OCI-LY3 (cell line): ENCODE measurements around the gene TNS3.

ENCODE experiments used
- H2AFZ ChIP-seq: fragments of 200-600, 300-600 bp; shearing (Covaris generic); 2 replicates; pipeline ENCODE4 v1.6.0; 2014; ENCODE audit warnings: antibody characterized with exemption, low read depth, low read length
- H3K27ac ChIP-seq: fragments of 200-600, 300-600 bp; sonication (generic); 2 replicates; pipeline ENCODE4 v1.5.1; 2014; ENCODE audit warnings: mild to moderate bottlenecking, low read length, moderate library complexity, mixed read lengths
- H3K27me3 ChIP-seq: fragments of 200-600, 300-600 bp; sonication (generic); 2 replicates; pipeline ENCODE4 v1.6.1; 2014; ENCODE audit warnings: low read depth, low read length, mixed read lengths
- H3K36me3 ChIP-seq: fragments of 200-600, 300-600 bp; sonication (generic); replicated peaks from 2 replicates; pipeline ENCODE3; 2014; ENCODE audit warnings: low read depth, low read length, mixed read lengths
- H3K4me1 ChIP-seq: fragments of 300-600, 200-600 bp; sonication (generic); 2 replicates; pipeline ENCODE4 v1.6.1; 2014; ENCODE audit warnings: low read length, mixed read lengths
- H3K4me2 ChIP-seq: fragments of 200-600, 300-600 bp; sonication (generic); 2 replicates; pipeline ENCODE4 v1.6.1; 2014; ENCODE audit warnings: low read length, mixed read lengths
- H3K4me3 ChIP-seq: fragments of 300-600, 200-600 bp; sonication (generic); 2 replicates; pipeline ENCODE4 v1.5.1; 2014; ENCODE audit warnings: antibody characterized with exemption, mild to moderate bottlenecking, low read length, moderate library complexity
- H3K79me2 ChIP-seq: fragments of 300-600, 200-600 bp; shearing (Covaris generic); 2 replicates; pipeline ENCODE4 v1.6.1; 2014; ENCODE audit warnings: mild to moderate bottlenecking, low read length, mixed read lengths
- H3K9ac ChIP-seq: fragments of 300-600, 200-600 bp; shearing (Covaris generic); 2 replicates; pipeline ENCODE4 v1.6.0; 2014; ENCODE audit warnings: mild to moderate bottlenecking, low read length, moderate library complexity
- H3K9me3 ChIP-seq: fragments of 200-600, 300-600 bp; shearing (Covaris generic); 2 replicates; pipeline ENCODE4 v1.6.1; 2014; ENCODE audit warnings: low read length, mixed read lengths; ENCODE audit not compliant: insufficient read depth
- H4K20me1 ChIP-seq: fragments of 200-600, 300-600 bp; sonication (generic); 2 replicates; pipeline ENCODE4 v1.6.1; 2016; ENCODE audit warnings: low read length, mixed read lengths; ENCODE audit not compliant: insufficient read depth
- EZH2phosphoT487 ChIP-seq: fragments of 200-600 bp; shearing (Covaris generic); IDR thresholded peaks from 2 replicates; pipeline ENCODE4 v1.6.1; 2018; ENCODE audit warnings: antibody characterized with exemption, mixed run types, low read depth
- TF ChIP-seq, protein P1 (sequence below): fragments of 200-600, 300-600 bp; sonication (generic); IDR thresholded peaks from 2 replicates; pipeline ENCODE4 v1.5.1; 2014; ENCODE audit warnings: antibody characterized with exemption, low read length, low read depth

Gene TNS3

DNA sequence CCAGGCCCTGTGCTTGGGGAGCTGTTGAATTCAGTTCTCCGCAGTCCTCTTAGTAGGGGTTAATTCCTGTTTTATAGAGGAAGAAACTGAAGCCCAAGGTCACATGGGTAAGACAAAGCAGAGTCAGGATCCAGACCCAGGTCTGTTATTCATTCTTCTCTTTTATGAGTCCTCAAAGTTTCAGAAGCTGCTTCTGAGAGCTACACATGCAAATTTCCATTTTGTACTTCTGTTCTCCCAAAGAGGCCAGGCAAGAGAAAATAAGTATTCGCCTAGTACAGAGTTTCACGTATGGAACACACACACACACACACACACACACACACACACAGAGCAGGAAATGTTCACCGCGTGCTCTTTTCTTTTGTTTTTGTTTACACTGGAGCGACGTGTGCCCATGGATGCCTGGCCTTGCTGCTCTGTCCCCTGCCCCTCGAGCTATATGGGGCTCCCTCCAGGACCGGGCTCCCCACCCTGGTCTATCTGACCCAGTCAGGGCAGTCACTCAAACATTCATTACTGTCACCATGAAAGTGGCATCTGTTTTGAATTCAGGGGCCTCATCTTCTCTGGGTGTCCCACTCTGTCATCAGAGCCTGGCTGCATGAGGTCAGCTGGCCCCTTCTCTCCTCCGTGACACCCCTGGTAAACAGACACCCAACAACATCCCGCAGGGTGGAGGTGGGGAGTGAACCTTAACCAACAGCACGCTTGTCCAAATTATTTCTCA is 84.4 kb downstream of the TNS3 start:
- H3K4me3 ChIP-seq, result peak overlapping the region; percentile 66
- no peaks in the 10 kb centered on the region for H4K20me1 ChIP-seq
- H3K9ac ChIP-seq, result peak overlapping the region; percentile 55; the same call in 1 of the 2 replicates
- peak overlapping the region; percentile 97 for H3K4me2 ChIP-seq
- peaks cover 67% of the 10 kb centered on the region for H3K4me1 ChIP-seq
- no peaks in the 10 kb centered on the region for H3K36me3 ChIP-seq
- H3K27ac ChIP-seq, result peak overlapping the region; percentile 76
- TF ChIP-seq, protein P1, sequence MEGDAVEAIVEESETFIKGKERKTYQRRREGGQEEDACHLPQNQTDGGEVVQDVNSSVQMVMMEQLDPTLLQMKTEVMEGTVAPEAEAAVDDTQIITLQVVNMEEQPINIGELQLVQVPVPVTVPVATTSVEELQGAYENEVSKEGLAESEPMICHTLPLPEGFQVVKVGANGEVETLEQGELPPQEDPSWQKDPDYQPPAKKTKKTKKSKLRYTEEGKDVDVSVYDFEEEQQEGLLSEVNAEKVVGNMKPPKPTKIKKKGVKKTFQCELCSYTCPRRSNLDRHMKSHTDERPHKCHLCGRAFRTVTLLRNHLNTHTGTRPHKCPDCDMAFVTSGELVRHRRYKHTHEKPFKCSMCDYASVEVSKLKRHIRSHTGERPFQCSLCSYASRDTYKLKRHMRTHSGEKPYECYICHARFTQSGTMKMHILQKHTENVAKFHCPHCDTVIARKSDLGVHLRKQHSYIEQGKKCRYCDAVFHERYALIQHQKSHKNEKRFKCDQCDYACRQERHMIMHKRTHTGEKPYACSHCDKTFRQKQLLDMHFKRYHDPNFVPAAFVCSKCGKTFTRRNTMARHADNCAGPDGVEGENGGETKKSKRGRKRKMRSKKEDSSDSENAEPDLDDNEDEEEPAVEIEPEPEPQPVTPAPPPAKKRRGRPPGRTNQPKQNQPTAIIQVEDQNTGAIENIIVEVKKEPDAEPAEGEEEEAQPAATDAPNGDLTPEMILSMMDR, result no peak
- TF ChIP-seq EZH2phosphoT487, result no peak
- H2AFZ ChIP-seq, result no peak overlapping the region
- H3K79me2 ChIP-seq, result no peaks in the 10 kb centered on the region
- H3K9me3 ChIP-seq, result no peaks in the 10 kb centered on the region; the same call in 1 of the 2 replicates
- peaks cover 7% of the 10 kb centered on the region; the same call in 1 of the 2 replicates for H3K27me3 ChIP-seq

DNA sequence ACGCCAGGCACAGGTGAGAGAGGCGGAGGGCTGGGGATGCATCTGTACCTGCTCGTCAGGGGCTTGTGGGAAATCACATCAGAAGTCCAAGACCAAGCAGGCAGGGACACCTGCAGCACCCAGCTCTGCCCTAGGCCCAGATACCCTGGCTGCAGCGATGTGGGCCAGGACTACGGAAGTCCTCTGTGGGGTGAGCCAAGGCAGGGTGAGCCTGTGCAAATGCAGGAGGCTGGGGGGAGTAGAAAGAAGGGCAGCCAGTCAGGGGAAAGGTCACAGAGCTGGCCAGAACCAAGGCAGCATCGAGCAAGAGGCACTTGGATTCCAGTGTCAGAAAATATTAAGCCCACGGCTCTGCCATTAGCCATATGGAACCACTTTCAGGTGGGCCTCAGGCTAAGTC is 85.2 kb downstream of the TNS3 start:
- 0 out of 2 replicates have a peak overlapping the region, but pooled peaks have one; percentile 1 for H2AFZ ChIP-seq
- peak overlapping the region; percentile 97 for H3K4me2 ChIP-seq
- H4K20me1 ChIP-seq, result no peaks in the 10 kb centered on the region
- no peaks in the 10 kb centered on the region for H3K79me2 ChIP-seq
- H3K27me3 ChIP-seq, result peaks cover 7% of the 10 kb centered on the region; the same call in 1 of the 2 replicates
- no peaks in the 10 kb centered on the region; the same call in 1 of the 2 replicates for H3K9me3 ChIP-seq
- peak overlapping the region; percentile 66 for H3K4me3 ChIP-seq
- H3K4me1 ChIP-seq, result peaks cover 67% of the 10 kb centered on the region
- TF ChIP-seq, protein P1, result no peak
- TF ChIP-seq EZH2phosphoT487, result no peak
- no peaks in the 10 kb centered on the region for H3K36me3 ChIP-seq
- peak overlapping the region; percentile 55 for H3K9ac ChIP-seq
- peak overlapping the region; percentile 76 for H3K27ac ChIP-seq

DNA sequence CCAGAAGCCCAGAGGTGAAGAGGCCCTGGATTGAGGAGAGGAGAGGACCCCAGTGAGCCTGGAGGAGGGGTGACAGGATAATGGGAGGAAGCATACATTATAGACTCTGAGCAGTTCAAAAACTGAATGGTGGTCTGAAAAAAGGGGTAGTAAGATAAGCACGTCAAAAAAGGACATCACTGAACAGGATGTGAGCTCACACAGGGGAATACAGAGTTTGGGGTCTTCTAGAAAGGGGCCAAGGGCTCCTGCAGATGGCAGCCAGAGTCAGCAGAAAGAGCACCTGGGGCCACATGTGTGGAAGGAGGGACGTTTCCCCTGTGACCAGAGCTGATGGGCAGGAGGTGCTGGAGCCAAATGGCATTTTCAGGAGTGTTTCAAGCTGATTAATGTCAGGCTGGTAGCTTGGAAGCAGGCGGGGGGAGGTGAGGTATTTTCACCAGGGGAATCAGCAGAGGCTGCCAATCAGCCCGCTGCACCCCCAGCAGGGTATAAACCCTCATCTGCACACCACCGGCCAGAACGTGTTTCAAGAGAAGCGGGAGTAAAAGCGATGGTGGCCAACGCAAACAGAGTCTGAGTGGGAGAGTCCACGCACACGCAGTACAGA is 85.8 kb downstream of the TNS3 start:
- no peaks in the 10 kb centered on the region for H3K79me2 ChIP-seq
- peak overlapping the region; percentile 66 for H3K4me3 ChIP-seq
- no peaks in the 10 kb centered on the region for H3K36me3 ChIP-seq
- peak overlapping the region; percentile 97 for H3K4me2 ChIP-seq
- peaks cover 7% of the 10 kb centered on the region; the same call in 1 of the 2 replicates for H3K27me3 ChIP-seq
- H3K9ac ChIP-seq, result peak overlapping the region; percentile 55
- TF ChIP-seq, protein P1, result peak; percentile 41
- no peak for TF ChIP-seq EZH2phosphoT487
- H3K27ac ChIP-seq, result peak overlapping the region; percentile 76
- H2AFZ ChIP-seq, result 0 out of 2 replicates have a peak overlapping the region, but pooled peaks have one; percentile 46
- peaks cover 67% of the 10 kb centered on the region for H3K4me1 ChIP-seq
- no peaks in the 10 kb centered on the region; the same call in 1 of the 2 replicates for H3K9me3 ChIP-seq
- H4K20me1 ChIP-seq, result no peaks in the 10 kb centered on the region
